OCI-LY1 (cell line): ENCODE data around the gene ABLIM3.

Experiments used
- CTCF ChIP-seq: fragments of 200-600 bp; sonication (generic), shearing (Covaris generic); IDR thresholded peaks from 2 replicates; pipeline ENCODE4 v1.5.1; 2017; ENCODE audit warnings: mild to moderate bottlenecking, antibody characterized with exemption, low read length, moderate library complexity, mixed read lengths
- EZH2 ChIP-seq: fragments of 200-600 bp; sonication (generic), shearing (Covaris generic); IDR thresholded peaks from 2 replicates; pipeline ENCODE4 v1.8.0; 2017; ENCODE audit warnings: borderline replicate concordance, mixed run types, mild to moderate bottlenecking, antibody characterized with exemption, low read length, moderate library complexity, mixed read lengths

DNA sequence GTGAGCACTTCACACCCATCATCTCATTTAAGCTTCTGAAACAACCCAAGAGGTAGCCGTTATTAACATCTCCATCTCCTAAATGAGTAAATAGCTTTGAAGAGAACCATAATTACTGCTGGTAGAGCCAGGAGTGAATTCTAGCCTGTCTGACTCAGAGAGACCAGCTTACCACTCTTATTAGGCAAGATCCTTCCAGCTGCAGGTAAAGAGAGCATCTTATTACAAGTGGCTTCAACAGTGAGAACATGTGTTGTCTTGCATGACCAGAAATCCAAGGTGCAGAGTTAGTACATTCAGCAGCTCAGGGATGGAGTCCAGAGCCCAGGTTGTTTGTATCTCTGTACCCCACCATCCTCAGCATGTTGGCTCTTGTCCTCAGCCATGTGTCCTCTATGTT is 119.5 kb downstream of the ABLIM3 start:
- TF ChIP-seq EZH2 = no peak
- TF ChIP-seq CTCF = no peak
